Measurements from ENCODE around the gene SHROOM1.

DNA sequence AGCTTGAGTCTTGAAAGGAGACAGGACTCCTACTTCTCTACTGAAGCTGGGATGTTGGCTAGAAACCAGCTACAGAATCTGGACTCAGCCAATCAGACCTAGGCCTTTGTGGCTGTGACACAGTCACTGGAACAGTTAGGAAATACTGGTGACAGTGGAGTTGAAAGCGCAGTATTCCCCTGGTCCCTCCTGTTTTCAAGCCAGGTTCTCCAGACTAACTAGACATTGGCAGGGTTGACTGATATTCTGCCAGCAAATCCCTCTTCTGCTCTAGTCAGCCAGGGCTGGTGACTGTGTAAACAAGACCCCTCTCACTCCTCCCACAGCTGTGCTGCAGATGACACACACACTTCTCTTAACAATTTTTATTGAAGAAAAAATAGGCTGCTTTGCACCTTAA, 8.7 kb downstream of the SHROOM1 start:
- TF ChIP-seq, protein P1, sequence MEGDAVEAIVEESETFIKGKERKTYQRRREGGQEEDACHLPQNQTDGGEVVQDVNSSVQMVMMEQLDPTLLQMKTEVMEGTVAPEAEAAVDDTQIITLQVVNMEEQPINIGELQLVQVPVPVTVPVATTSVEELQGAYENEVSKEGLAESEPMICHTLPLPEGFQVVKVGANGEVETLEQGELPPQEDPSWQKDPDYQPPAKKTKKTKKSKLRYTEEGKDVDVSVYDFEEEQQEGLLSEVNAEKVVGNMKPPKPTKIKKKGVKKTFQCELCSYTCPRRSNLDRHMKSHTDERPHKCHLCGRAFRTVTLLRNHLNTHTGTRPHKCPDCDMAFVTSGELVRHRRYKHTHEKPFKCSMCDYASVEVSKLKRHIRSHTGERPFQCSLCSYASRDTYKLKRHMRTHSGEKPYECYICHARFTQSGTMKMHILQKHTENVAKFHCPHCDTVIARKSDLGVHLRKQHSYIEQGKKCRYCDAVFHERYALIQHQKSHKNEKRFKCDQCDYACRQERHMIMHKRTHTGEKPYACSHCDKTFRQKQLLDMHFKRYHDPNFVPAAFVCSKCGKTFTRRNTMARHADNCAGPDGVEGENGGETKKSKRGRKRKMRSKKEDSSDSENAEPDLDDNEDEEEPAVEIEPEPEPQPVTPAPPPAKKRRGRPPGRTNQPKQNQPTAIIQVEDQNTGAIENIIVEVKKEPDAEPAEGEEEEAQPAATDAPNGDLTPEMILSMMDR (conservative IDR thresholded peaks at IDR 0.05; ENCODE audit: low read depth in 2 of 2), result no peak
- no peak for TF ChIP-seq EZH2 (IDR thresholded peaks at IDR 0.05; ENCODE audit: low read depth, unreplicated experiment)
- TF ChIP-seq EZH2phosphoT487 (IDR thresholded peaks at IDR 0.05; ENCODE audit: unreplicated experiment), result no peak
- no peak for TF ChIP-seq POLR2AphosphoS5 (IDR thresholded peaks at IDR 0.05; ENCODE audit: low read depth)
- TF ChIP-seq CREB1 (CRISPR knock-in tag; IDR thresholded peaks at IDR 0.05; ENCODE audit: low read depth), result no peak
- TF ChIP-seq, protein P2, sequence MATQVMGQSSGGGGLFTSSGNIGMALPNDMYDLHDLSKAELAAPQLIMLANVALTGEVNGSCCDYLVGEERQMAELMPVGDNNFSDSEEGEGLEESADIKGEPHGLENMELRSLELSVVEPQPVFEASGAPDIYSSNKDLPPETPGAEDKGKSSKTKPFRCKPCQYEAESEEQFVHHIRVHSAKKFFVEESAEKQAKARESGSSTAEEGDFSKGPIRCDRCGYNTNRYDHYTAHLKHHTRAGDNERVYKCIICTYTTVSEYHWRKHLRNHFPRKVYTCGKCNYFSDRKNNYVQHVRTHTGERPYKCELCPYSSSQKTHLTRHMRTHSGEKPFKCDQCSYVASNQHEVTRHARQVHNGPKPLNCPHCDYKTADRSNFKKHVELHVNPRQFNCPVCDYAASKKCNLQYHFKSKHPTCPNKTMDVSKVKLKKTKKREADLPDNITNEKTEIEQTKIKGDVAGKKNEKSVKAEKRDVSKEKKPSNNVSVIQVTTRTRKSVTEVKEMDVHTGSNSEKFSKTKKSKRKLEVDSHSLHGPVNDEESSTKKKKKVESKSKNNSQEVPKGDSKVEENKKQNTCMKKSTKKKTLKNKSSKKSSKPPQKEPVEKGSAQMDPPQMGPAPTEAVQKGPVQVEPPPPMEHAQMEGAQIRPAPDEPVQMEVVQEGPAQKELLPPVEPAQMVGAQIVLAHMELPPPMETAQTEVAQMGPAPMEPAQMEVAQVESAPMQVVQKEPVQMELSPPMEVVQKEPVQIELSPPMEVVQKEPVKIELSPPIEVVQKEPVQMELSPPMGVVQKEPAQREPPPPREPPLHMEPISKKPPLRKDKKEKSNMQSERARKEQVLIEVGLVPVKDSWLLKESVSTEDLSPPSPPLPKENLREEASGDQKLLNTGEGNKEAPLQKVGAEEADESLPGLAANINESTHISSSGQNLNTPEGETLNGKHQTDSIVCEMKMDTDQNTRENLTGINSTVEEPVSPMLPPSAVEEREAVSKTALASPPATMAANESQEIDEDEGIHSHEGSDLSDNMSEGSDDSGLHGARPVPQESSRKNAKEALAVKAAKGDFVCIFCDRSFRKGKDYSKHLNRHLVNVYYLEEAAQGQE (IDR thresholded peaks at IDR 0.05; ENCODE audit: unreplicated experiment), result no peak
- no peak for TF ChIP-seq JUNB (IDR thresholded peaks at IDR 0.05; ENCODE audit: unreplicated experiment)
- TF ChIP-seq, protein P3, sequence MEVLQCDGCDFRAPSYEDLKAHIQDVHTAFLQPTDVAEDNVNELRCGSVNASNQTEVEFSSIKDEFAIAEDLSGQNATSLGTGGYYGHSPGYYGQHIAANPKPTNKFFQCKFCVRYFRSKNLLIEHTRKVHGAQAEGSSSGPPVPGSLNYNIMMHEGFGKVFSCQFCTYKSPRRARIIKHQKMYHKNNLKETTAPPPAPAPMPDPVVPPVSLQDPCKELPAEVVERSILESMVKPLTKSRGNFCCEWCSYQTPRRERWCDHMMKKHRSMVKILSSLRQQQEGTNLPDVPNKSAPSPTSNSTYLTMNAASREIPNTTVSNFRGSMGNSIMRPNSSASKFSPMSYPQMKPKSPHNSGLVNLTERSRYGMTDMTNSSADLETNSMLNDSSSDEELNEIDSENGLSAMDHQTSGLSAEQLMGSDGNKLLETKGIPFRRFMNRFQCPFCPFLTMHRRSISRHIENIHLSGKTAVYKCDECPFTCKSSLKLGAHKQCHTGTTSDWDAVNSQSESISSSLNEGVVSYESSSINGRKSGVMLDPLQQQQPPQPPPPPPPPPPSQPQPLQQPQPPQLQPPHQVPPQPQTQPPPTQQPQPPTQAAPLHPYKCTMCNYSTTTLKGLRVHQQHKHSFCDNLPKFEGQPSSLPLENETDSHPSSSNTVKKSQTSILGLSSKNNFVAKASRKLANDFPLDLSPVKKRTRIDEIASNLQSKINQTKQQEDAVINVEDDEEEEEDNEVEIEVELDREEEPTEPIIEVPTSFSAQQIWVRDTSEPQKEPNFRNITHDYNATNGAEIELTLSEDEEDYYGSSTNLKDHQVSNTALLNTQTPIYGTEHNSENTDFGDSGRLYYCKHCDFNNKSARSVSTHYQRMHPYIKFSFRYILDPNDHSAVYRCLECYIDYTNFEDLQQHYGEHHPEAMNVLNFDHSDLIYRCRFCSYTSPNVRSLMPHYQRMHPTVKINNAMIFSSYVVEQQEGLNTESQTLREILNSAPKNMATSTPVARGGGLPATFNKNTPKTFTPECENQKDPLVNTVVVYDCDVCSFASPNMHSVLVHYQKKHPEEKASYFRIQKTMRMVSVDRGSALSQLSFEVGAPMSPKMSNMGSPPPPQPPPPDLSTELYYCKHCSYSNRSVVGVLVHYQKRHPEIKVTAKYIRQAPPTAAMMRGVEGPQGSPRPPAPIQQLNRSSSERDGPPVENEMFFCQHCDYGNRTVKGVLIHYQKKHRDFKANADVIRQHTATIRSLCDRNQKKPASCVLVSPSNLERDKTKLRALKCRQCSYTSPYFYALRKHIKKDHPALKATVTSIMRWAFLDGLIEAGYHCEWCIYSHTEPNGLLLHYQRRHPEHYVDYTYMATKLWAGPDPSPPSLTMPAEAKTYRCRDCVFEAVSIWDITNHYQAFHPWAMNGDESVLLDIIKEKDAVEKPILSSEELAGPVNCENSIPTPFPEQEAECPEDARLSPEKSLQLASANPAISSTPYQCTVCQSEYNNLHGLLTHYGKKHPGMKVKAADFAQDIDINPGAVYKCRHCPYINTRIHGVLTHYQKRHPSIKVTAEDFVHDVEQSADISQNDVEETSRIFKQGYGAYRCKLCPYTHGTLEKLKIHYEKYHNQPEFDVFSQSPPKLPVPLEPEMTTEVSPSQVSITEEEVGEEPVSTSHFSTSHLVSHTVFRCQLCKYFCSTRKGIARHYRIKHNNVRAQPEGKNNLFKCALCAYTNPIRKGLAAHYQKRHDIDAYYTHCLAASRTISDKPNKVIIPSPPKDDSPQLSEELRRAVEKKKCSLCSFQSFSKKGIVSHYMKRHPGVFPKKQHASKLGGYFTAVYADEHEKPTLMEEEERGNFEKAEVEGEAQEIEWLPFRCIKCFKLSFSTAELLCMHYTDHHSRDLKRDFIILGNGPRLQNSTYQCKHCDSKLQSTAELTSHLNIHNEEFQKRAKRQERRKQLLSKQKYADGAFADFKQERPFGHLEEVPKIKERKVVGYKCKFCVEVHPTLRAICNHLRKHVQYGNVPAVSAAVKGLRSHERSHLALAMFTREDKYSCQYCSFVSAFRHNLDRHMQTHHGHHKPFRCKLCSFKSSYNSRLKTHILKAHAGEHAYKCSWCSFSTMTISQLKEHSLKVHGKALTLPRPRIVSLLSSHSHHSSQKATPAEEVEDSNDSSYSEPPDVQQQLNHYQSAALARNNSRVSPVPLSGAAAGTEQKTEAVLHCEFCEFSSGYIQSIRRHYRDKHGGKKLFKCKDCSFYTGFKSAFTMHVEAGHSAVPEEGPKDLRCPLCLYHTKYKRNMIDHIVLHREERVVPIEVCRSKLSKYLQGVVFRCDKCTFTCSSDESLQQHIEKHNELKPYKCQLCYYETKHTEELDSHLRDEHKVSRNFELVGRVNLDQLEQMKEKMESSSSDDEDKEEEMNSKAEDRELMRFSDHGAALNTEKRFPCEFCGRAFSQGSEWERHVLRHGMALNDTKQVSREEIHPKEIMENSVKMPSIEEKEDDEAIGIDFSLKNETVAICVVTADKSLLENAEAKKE (CRISPR knock-in tag; IDR thresholded peaks at IDR 0.05), result no peak
- TF ChIP-seq, protein P4, sequence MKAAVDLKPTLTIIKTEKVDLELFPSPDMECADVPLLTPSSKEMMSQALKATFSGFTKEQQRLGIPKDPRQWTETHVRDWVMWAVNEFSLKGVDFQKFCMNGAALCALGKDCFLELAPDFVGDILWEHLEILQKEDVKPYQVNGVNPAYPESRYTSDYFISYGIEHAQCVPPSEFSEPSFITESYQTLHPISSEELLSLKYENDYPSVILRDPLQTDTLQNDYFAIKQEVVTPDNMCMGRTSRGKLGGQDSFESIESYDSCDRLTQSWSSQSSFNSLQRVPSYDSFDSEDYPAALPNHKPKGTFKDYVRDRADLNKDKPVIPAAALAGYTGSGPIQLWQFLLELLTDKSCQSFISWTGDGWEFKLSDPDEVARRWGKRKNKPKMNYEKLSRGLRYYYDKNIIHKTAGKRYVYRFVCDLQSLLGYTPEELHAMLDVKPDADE (IDR thresholded peaks at IDR 0.05), result no peak
